Measurements from ENCODE around the gene CNOT1.

DNA sequence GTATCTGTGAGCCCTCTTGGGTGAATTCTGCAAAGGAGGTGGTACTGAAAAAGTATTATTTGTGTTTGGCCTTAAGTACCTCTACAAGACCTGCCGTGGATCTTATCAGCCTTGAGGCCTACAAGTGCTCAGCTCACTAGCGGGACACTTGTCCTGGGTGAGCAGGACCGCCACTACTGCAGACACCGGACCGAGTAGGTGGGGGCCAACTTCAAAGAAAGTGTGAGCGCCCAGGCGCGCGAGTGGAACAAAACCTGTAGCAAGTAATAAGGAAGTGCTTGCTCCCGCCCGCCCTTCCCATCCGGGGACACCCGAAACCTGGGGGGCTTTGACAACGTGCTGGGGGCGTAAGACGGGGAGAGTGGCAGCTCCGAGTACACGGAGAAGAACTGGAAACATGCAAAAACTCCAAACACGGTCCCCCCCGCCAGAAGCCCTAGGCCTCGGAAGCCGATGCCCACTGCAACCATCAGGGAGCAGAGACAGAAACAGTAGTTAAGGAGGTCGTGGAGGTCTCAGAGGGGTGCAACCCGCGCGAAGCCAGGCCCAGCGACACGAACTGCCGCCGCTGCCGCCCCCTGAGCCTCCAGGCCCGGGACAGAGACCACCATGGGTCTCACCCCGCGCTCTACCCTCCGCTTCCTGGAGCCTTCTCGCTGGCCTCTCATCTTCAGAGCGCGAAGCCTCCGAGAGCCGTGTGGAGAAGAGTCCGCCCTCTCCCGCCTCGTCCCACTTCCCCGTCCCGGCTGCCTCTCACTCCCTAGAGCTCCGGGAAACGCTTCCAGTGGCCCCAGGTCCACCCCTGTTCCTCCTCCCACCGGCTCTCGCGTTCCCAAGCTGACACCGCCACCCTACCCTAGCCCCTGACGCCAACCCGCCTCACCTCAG lies 537 bp downstream of the CNOT1 start:
- TF ChIP-seq, protein P1, sequence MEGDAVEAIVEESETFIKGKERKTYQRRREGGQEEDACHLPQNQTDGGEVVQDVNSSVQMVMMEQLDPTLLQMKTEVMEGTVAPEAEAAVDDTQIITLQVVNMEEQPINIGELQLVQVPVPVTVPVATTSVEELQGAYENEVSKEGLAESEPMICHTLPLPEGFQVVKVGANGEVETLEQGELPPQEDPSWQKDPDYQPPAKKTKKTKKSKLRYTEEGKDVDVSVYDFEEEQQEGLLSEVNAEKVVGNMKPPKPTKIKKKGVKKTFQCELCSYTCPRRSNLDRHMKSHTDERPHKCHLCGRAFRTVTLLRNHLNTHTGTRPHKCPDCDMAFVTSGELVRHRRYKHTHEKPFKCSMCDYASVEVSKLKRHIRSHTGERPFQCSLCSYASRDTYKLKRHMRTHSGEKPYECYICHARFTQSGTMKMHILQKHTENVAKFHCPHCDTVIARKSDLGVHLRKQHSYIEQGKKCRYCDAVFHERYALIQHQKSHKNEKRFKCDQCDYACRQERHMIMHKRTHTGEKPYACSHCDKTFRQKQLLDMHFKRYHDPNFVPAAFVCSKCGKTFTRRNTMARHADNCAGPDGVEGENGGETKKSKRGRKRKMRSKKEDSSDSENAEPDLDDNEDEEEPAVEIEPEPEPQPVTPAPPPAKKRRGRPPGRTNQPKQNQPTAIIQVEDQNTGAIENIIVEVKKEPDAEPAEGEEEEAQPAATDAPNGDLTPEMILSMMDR (IDR thresholded peaks at IDR 0.05) = no peak
- no peak for TF ChIP-seq POLR2A (IDR thresholded peaks at IDR 0.05)

Measured in adrenal gland (tissue), 5 donors.